NCI-H748 treated with DMSO at 0.1 percent for 48 hours (cell line): ENCODE results near the gene DDRGK1.
"Not testable (repeated sequence)": the region's sequence is repeated elsewhere in the genome, so short reads cannot be mapped to it uniquely, and the experiment has no call there.

ENCODE experiments used
- DNase-seq: peaks from one replicate; lab custom pipeline; 2025; lab: John Stamatoyannopoulos, UW

The DDRGK1 gene

GRCh38 chr20:3183896-3184612 lies 20.4 kb downstream of the DDRGK1 start:
- DNase-seq: no peak

- not testable (repeated sequence) for DNase-seq
Observed at GRCh38 chr20:3182429-3182828, 22.1 kb downstream of the DDRGK1 start.

GRCh38 chr20:3181270-3181669 lies 23.2 kb downstream of the DDRGK1 start:
- no peak for DNase-seq

- no peak for DNase-seq
Observed at GRCh38 chr20:3180319-3180718, 24.2 kb downstream of the DDRGK1 start.

GRCh38 chr20:3177746-3178485 lies 26.6 kb downstream of the DDRGK1 start:
- no peak for DNase-seq

- no peak for DNase-seq
Observed at GRCh38 chr20:3175270-3175669, 29.2 kb downstream of the DDRGK1 start.

GRCh38 chr20:3174442-3175261 lies 29.8 kb downstream of the DDRGK1 start:
- peak; percentile 18 for DNase-seq

- DNase-seq: no peak
Observed at GRCh38 chr20:3173610-3174441, 30.7 kb downstream of the DDRGK1 start.

- DNase-seq: peak; percentile 88
Observed at GRCh38 chr20:3172933-3173609, 31.4 kb downstream of the DDRGK1 start, which contains the start of gene LZTS3. Gene LZTS3 (minus strand): TSS chr20:3173549. CDS start chr20:3167163, 6,386 bp downstream.

- DNase-seq: no peak
Observed at GRCh38 chr20:3172126-3172932, 32.2 kb downstream of the DDRGK1 start.

GRCh38 chr20:3171391-3172125 lies 32.9 kb downstream of the DDRGK1 start:
- DNase-seq: no peak

GRCh38 chr20:3168829-3169590 lies 35.5 kb downstream of the DDRGK1 start:
- DNase-seq: no peak

GRCh38 chr20:3168079-3168828 lies 36.2 kb downstream of the DDRGK1 start:
- no peak for DNase-seq

GRCh38 chr20:3167738-3168078 lies 36.8 kb downstream of the DDRGK1 start:
- DNase-seq: no peak

- DNase-seq: no peak
Observed at GRCh38 chr20:3166913-3167342, 37.6 kb downstream of the DDRGK1 start.

- no peak for DNase-seq
Observed at GRCh38 chr20:3166338-3166912, 38.1 kb downstream of the DDRGK1 start.

- no peak for DNase-seq
Observed at GRCh38 chr20:3165473-3166337, 38.8 kb downstream of the DDRGK1 start.
